KG1 (cell line): ENCODE data around the gene CRYM.
"Not testable (repeated sequence)": the region's sequence is repeated elsewhere in the genome, so short reads cannot be mapped to it uniquely, and the experiment has no call there.

Experiments
- DNase-seq: peaks from one replicate; lab custom pipeline; 2025; lab: John Stamatoyannopoulos, UW

CRYM gene

DNA sequence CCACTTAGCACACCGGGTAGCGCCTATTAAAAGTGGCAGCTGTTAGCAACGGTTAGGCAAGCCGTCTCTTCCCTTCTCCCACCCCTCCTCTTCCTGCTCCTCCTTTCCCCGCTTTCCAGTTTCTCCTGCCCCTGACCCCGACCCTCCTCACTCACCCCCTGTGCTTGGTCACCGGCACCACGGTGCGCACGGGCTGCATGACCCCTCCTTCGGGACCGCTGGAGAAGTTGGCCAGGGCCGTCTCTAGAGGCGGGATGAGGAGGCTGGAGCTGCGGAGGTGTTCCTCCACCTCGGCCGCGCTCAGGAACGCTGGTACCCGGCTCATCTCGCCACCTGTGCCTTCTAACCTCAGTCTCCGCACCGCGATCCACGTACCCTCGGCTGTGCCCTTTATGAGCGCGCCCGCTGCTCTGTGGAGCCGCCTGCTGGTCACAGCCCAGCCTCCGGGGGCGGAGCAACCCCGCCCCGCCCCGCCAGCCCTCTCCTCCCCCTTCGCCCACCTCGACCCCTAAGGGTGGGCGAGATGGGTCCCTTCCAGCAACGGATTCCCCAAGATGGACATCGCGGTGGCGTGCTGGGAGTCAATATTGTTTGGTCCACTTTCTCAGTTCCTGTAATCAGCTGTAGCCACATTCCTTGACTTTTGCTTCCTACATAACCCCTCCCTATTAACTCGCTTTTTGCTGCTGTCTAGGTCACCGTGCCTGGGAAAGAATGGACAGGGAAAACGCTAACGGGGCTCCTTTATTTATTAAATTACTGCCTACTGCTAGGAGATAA, at the start of gene CRYM:
CRYM (minus strand) TSS at position 364 of the 780 bp plus-strand sequence; CDS start at position 325, 39 bp downstream.
- no peak for DNase-seq

DNA sequence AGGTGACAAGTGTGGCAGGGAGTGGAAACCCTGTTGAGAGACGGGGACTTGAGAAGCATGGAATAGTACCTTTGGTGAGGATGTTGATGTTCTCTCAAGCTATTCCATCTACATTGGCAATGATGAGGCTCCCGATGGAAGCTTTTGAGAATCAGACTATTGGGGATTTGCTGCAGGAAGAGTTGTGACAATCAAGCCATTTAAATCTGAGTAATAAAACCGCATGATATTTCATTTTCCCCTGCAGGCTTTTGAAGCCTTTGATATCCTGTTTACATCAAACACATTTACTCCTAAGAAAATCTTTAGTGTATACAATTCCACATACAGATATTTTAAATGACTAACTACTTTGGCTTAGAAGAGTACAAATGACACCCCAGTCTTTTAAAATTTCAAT, 49.0 kb upstream of the CRYM start:
- DNase-seq: no peak

DNA sequence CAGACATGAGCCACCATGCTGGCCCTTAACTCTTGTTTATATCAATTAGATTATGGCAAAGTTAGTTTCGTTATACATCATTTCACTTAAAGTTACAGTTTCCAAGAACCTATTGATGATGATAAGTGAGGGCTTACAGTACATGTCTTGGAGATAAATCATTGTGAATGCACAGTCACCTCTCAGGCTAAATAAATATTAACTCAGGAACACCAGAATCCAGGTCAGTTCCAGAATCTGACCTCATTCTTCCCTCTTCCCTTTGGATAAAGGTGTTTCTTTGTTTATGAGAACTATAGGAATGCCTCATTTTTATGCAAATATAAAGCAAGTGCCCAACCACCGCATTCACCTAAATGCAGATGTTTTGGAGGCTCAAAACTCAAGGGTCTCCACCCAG, 48.4 kb upstream of the CRYM start:
- DNase-seq: no peak

DNA sequence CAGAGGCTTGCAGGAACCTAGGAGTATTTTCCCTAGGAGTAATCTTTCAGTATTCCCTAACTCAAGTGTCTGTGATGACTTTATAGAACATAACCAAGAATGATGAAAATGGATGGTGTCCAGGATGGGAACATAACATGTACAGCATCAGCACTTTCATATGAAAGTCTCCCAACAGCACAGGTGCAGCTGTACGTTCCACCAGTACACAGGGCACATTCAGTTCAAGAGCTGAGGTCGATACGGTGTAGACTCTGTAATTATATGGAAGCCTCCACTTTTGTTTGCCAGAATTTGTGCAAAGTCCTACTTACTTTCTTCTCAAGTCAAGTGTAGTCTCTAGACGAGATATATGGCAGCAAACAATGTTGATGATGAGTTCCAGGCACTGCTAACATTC, 46.2 kb upstream of the CRYM start:
- no peak for DNase-seq

DNA sequence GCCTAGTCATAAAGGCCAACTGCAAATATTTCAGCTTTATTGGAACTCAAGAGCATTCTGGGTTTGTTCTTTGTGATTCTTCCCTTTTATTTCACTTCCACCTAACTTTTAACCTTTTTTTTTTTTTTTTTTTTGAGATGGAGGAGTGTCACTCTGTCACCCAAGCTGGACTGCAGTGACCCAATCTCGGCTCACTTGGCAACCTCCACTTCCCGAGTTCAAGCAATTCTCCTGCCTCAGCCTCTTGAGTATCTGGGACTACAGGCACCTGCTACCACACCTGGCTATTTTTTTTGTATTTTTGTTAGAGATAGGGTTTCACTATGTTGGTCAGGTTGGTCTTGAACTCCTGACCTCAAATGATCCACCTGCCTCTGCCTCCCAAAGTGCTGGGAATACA, 44.2 kb upstream of the CRYM start:
- DNase-seq: not testable (repeated sequence)

DNA sequence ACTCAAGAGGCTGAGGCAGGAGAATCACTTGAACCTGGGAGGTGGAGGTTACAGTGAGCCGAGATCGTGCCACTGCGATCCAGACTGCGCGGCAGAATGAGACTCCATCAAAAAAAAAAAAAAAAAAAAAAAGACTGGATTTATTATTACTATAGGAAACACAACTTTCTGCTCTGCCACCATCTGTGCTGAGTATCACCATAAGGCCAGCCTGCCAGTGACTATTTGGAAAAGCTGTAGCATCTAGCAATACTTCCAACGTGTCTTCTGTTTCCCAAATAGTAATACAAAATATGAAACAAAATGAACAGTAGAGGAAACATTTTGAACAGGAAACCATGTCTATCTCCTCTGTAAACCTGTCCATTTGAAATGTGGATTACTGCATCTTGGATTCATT, 43.6 kb upstream of the CRYM start:
- no peak for DNase-seq

DNA sequence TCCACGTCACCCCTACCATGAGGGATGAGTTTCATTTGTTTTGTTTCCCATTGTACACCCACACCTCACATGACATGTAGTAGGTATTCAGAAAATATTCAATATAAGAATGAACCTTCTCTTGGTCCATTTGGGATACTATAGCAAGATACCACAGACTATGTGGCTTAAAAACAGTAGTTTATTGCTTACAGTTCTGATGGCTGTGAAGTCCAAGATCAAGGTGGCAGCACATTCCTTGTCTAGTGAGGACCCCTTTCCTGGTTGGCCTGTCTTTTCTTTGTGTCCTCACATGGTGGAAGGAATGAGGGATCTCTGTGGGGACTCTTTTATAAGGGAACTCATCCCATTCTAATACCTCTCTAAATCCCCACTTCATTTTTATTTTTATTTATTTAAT, 36.2 kb upstream of the CRYM start:
- no peak for DNase-seq

DNA sequence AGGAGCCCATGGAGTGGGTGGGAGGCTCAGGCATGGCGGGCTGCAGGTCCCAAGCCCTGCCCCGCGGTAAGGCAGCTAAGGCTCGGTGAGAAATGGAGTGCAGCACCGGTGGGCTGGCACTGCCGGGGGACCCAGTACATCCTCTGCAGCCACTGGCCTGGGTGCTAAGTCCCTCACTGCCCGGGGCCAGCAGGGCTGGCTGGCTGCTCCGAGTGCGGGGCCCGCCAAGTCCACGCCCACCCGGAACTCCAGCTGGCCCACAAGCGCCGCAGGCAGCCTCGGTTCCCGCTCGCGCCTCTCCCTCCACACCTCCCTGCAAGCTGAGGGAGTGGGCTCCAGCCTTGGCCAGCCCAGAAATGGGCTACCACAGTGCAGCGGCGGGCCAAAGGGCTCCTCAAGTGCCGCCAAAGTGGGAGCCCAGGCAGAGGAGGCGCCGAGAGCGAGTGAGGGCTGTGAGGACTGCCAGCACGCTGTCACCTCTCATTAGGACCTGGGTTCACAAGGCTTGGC, 34.8 kb upstream of the CRYM start:
- DNase-seq: not testable (repeated sequence)

DNA sequence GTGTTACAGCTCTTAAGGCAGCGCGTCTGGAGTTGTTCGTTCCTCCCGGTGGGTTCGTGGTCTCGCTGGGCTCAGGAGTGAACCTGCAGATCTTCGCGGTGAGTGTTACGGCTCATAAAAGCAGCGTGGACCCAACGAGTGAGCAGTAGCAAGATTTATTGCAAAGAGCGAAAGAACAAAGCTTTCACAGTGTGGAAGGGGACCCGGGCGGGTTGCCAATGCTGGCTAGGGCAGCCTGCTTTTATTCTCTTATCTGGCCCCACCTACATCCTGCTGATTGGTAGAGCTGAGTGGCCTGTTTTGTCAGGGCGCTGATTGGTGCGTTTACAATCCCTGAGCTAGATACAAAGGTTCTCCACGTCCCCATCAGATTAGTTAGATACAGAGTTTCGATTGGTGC, 34.0 kb upstream of the CRYM start:
- DNase-seq: not testable (repeated sequence)

DNA sequence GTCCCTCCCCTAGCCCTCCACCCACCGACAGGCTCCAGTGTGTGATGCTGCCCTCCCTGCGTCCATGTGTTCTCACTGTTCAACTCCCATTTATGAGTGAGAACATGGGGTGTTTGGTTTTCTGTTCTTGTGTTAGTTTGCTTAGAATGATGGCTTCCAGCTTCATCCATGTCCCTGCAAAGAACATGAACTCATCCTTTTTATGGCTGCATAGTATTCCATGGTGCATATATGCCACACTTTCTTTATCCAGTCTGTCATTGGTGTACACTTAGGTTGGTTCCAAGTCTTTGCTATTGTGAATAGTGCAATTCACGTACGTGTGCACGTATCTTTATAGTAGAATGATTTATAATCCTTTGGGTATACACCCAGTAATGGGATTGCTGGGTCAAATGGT, 28.6 kb upstream of the CRYM start:
- not testable (repeated sequence) for DNase-seq

DNA sequence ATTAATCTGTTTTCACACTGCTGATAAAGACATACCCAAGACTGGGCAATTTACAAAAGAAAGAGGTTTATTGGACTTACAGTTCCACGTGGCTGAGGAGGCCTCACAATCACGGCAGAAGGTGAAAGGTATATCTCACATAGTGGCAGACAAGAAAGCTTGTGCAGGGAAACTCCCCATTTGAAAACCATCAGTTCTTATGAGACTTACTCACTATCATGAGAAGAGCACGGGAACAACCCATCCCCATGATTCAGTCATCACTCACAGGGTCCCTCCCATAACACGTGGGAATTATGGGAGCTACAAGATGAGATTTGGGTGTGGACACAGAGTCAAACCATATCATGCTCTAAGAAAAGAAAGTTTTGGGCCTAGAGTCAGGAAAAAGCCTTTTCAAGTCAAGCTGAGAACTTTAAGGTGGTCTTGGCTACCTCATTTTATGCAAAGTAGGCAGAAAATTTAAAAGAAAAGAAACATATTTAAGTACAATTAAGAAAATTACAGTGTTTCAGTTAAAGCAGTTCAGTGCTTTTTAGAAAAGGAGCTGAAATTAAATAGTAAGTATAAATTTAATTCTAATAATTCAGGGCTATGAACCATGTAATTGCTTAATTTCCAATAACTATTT, 24.9 kb upstream of the CRYM start:
- DNase-seq: no peak

DNA sequence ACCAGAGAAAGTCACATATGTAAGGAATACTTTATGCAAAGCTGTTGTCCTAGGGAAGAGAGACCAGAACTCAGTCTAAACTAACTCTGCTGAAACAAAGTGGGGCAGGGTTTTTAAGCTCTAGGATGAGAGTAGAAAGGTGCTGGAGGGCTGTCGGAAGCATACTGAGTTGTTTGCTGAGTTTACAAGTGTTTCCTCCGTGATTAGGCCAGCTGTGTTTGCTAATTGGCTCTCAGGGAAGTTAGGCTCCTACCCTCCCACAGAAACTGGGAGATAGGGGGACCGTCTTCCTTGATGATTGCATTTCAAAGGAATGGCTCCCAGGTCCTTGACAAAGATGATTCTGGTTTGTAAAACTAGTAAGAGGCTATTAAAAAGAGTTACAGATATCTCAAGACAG, 24.4 kb upstream of the CRYM start:
- DNase-seq: no peak

DNA sequence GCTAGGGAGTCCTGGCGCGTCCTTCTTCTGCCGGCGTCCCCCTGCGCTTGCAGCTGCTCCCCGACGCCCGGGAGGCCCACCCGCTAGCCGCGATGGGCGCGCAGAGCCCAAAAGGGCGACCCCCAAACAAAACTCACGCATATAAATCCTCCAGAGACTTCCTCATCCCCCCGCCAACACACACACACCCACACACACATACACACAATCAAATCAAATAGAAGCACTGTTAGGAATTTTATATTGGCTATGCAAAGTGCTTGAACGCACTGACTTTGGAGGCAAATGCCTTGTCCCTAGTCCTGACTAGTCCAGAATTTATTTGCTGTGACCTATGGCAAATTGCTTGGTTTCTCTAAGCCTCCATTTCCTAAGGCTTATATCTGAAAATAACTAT, 23.8 kb upstream of the CRYM start:
- DNase-seq: no peak

DNA sequence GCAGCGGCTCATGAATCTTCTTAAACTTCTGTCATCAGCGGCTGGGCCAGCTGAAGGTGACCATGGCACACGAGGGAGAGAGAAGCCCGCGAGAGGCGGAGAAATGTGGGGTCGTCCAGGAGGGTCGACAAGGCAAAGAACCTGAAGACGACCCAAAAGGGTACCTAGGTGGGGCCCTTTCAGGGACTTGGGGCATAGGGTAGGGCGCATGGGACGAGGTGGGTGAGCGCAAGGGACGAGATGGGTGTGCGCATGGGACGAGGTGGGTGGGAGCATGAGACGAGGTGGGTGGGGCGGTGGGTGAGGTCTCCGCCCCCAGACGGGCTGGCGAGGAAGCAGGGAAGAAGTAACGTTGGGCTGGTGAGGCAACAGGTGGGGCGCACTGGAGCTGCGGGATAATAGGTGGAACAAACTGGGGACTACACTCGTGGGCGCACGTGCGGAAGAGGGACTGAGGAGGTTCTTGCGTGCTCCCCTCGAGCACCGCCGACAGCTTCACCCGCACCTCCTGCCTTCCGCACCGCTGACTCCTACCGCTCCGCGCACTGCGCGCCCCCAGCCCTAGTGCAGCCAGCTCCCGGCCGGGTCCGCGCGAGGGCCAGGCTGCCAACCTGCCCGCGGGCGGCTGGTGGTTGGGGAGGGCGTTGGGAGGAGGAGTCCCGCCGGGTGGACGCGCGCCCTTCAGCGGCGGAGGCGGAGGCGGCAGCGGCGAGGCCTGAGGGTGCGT, 23.2 kb upstream of the CRYM start:
- DNase-seq: peak; percentile 69

DNA sequence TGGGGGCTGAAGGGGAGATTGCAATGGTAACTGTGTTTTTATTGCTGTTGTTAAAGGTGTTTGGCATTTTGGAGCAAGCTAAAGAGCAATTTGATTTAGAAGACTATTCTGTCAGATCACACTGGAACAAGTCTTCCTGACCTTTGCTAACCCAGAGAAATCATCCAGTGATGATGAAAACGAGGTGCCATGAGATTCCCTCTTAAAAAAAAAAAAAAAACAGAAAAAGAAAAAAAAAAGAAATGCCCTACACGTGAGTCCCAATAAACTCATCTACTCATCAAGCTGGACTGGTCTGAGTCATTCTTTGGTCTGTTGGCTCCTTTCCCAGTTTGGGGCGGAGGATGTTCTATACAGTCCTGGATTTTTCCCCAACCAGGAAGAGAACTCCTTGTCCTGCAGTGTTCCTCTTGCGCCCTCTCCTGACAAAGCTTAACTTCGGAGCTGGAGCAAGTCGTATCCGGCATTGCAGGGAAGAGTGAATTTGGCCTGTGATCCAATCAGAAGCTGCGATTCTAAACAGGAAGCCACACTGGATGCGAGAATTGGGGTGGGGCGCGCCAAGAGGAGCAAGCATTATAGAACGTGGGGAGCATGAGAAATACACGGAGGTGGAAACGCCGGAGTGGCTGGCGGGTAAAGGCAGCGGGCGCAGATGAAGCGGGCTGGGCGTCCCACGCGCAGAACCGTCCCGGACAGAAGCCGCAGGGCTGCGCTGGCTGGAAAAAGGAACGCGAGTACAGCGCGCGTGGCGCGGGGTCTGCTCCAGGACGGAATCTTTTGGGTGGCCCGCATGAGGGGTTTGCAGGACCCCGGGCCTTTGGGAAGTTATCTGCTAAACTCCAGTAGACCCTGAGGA, 22.4 kb upstream of the CRYM start:
- DNase-seq: peak; percentile 65

DNA sequence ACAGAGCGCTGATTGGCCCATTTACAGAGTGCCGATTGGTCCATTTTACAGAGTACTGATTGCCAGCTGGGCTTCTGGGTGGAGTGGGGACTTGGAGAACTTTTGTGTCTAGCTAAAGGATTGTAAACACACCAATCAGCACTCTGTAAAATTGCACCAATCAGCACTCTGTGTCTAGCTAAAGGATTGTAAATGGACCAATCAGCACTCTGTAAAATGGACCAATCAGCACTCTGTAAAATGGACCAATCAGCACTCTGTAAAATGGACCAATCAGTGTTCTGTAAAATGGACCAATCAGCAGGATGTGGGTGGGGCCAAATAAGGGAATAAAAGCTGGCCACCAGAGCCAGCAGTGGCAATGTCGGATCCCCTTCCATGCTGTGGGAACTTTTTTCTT, 11.7 kb upstream of the CRYM start:
- not testable (repeated sequence) for DNase-seq

DNA sequence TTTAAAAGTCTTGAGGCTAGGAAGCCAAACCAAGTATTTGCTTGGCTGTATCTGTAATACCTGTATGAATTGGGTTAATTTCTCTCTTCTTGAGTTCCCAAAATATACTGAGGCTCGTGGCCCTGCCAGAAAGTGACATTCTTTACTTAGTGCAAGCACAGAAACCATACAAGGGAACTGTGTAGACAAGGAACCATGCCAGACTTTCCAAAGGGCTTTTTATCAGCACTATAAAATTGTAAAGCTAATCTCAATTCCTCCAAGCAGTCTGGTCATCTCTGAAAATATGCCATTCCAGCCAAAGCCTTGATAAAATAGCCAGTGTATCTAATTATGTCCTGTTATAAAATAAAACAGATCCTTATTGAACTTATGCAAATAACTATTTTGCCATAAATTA, 7.2 kb upstream of the CRYM start:
- DNase-seq: no peak

DNA sequence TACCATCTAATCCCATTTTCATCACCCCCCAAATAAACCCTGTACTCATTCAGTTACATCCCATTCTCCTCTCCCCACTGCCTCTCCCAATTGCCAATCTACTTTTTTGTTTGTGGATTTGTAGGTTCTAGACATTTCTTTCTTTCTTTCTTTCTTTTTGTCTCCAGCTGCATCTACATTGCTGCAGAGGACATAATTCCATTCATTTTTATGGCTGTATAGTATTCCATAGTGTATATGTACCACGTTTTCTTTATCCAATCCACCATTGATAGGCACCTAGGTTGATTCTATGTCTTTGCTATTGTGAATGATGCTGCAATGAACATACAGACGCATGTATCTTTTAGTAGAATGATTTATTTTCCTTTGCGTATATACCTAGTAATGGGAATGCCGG, 6.3 kb upstream of the CRYM start:
- no peak for DNase-seq

DNA sequence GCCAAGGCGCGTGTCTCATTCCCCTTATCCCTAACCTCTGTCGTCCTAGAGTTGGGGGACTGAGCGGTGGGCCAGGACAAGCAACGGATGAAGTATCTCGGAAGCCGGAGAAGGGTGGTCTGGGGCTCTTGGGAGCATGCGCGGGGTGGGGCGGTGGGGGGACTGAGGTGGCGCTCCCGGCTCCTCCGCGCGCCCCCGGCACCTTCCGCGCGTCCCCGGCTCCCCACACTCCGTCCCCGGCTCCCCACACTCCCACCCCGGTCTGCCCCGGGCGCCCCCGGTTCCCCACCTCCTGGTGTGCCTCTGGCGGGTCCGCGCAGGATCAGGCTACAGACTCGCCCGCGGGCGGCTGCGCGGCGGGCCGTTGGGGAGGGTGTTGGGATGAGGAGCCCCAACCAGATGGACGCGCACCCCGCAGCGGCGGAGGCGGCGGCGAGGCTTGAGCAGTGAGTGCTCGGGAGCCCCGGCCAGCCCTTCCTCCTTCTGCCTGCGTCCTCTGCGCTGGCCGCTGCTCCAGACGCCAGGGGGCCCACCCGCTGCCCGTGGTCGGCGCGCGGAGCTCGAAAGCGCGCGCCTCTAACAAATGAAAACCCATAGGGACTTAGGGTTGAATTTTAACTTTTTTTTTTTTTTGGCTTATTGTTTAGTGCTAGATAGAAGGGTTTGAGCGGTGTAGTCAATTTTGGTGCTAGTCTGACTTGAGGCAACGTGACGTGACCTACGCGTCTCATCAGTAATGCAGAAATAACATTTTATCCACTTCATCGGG, 5.6 kb upstream of the CRYM start:
- DNase-seq: no peak

DNA sequence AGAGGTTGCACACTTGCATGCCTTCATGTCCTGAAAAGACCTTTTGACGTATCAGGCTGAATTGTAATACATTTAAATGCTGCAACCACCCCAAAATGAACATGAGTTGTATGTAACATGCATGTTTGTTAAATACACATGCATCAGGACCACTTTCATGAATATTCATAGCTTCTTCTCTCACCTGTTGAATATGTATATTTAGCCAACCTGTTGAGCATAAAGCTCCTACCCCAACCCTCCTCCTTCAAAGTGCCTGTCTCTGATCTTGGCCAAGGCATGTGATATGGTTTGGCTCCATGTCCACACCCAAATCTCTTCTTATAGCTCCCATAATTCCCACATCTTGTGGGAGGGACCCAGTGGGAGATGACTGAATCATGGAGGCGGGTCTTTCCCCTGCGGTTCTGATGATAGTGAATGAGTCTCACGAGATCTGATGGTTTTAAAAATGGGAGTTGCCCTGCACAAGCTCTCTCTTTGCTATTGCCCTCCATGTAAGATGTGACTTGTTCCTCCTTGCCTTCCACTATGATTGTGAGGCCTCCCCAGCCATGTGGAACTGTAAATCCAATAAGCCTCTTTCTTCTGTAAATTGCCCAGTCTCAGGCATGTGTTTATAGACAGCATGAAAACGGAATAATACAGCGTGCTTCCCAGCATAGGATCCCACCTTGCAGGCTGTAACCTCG, 3.8 kb upstream of the CRYM start:
- no peak for DNase-seq

DNA sequence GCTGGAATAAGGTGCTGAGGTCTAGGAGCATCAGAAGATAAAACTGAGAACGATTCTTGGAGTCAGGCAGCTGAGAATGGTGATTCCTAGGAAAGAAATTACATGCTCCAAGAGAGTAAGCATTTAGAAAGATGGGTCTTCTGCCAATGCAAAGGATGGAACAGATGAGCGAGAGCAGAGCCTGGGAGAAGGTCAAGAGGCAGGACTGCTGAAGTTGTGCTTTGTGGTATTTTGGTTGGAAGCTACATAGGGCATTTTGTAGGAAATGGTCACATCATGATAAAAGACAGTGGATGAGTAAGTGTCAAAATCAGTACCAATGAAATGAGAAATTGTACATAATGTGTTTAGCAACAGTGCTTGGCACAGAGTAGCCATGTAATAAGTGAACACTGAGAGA, 1.4 kb upstream of the CRYM start:
- no peak for DNase-seq
